H1 (cell line): ENCODE results near the gene ARPP21. TPM values are rescaled to one million over a fixed set of nuclear protein-coding genes. Genes with fewer than 3 reads are reported as not detected.

ENCODE experiments used
- BRCA1 ChIP-seq: IDR thresholded peaks from 2 replicates; pipeline ENCODE4 v1.6.1; 2012; ENCODE audit warnings: low read depth, low read length, improper control_type of control experiment
- CBX8 ChIP-seq: fragments of 300-800, 300-1000 bp; sonication (generic); IDR thresholded peaks from 2 replicates; pipeline ENCODE4 v1.7.1; 2016; ENCODE audit warnings: low read depth, low read length, borderline replicate concordance
- CHD1 ChIP-seq: IDR thresholded peaks from 2 replicates; pipeline ENCODE4 v1.6.1; 2012; ENCODE audit warnings: low read depth, low read length, improper control_type of control experiment
- CTBP2 ChIP-seq: IDR thresholded peaks from 2 replicates; pipeline ENCODE4 v1.7.0; 2011; ENCODE audit warnings: borderline replicate concordance, mild to moderate bottlenecking, moderate library complexity, mixed read lengths, low read length; ENCODE audit not compliant: insufficient read depth, insufficient read length
- GABPA ChIP-seq: IDR thresholded peaks from 2 replicates; pipeline ENCODE4 v1.6.1; 2011; ENCODE audit warnings: mild to moderate bottlenecking, low read length, moderate library complexity, borderline replicate concordance; ENCODE audit not compliant: insufficient read depth
- HDAC6 ChIP-seq: IDR thresholded peaks from one replicate; pipeline ENCODE4 v1.7.1; 2012; ENCODE audit warnings: low read depth, mild to moderate bottlenecking, inconsistent platforms, low read length, moderate library complexity
- MAFK ChIP-seq: IDR thresholded peaks from 2 replicates; pipeline ENCODE4 v1.6.1; 2012; ENCODE audit warnings: low read depth, mild to moderate bottlenecking, improper control_type of control experiment, low read length
- SIX5 ChIP-seq: IDR thresholded peaks from 2 replicates; pipeline ENCODE4 v1.6.1; 2011; ENCODE audit warnings: mild to moderate bottlenecking, low read depth, low read length
- SP2 ChIP-seq: IDR thresholded peaks from 2 replicates; pipeline ENCODE4 v1.6.1; 2012; ENCODE audit warnings: mild to moderate bottlenecking, low read length, inconsistent platforms
- TAF1 ChIP-seq: IDR thresholded peaks from 2 replicates; pipeline ENCODE4 v1.6.1; 2011; ENCODE audit warnings: mild to moderate bottlenecking, low read depth, low read length
- polyA plus RNA-seq, 7 experiments: library from polyadenylated mRNA; depleted of rRNA in 3 of 7; stranded (reverse) in 5 of 7; unstranded in 2 of 7; fragments of >200 nt in 5 of 7; fragments of 200-250 nt in 2 of 7; gene quantifications; 1 replicate in 5 of 7; 2 replicates in 1 of 7; 4 replicates in 1 of 7; pipeline versions ENCODE4 v1.2.1 to v1.2.3, GENCODE V29; 2011 to 2013; ENCODE audit warnings: missing spikeins in 2 of 7, mixed read lengths in 2 of 7
- total RNA-seq: library from RNA; stranded (reverse); fragmentation: NEBNext Ultra II Directional; extraction: Animal tissue kit (Norgen Biotek cat#: 25700); gene quantifications from 2 replicates; pipeline ENCODE4 v1.2.1, GENCODE V29; 2021

The ARPP21 gene
- total and polyA plus RNA-seq, 2 of the 8 experiments (the other 6 are each of a cell fraction or from before 2014, with no cell fraction given): not detected

- TF ChIP-seq SIX5 (no peak), TAF1 (no peak), HDAC6 (no peak), SP2 (no peak), CBX8 (no peak), CHD1 (no peak), GABPA (no peak), CTBP2 (no peak), MAFK (no peak), BRCA1 (no peak)
- TF ChIP-seq, all 59 proteins: peak for 6
These were observed 105.1 kb downstream of the ARPP21 start (continued) for GRCh38 chr3:35744419-35744818.
